K562 (cell line): Measurements from ENCODE around the gene SH3RF1. TPM values are rescaled to one million over a fixed set of nuclear protein-coding genes. Genes with fewer than 3 reads are reported as not detected.

Experiments used
- ATAC-seq: fragments of 200-7000 bp; cut with Tn5 transposase; 3 replicates; pipeline ENCODE4 v1.9.1; 2020; ENCODE audit warnings: moderate library complexity
- BruUV-seq: library from RNA; stranded (reverse); fragments of 400-500 nt; replicated peaks from 2 replicates; lab custom pipeline; 2021; lab: Mats Ljungman, UMichigan
- CTCF ChIA-PET: fragments of 300-600 bp; formaldehyde crosslinking; extraction: SDS; loops from one replicate; lab custom pipeline; 2021; ENCODE audit warnings: low intra/inter-chr PET ratio; lab: Yijun Ruan, JAX
- POLR2A ChIA-PET: fragments of 300-600, 350-650 bp; sonication (Branson Sonifier 250); formaldehyde crosslinking; extraction: SDS; loops from one replicate; lab custom pipeline; 2021; ENCODE audit warnings: antibody characterized with exemption, inconsistent platforms; lab: Yijun Ruan, JAX
- DNase-seq, 4 experiments: peaks; one replicate each; pipeline versions ENCODE4 v3.0.0 to v3.0.0-alpha.2; 2011 to 2018; ENCODE audit warnings: low spot score in 3 of 4, mixed read lengths in 3 of 4; ENCODE audit errors: extremely low read depth in 1 of 4
- FAIRE-seq: peaks from 2 replicates; lab custom pipeline; 2011; peaks lifted over from hg19 to GRCh38; lab: Jason Lieb, UNC
- H2AFZ ChIP-seq: 2 replicates; pipeline ENCODE4 v1.6.0; 2011; ENCODE audit warnings: low read depth, low read length, control low read depth, inconsistent platforms
- H3K27ac ChIP-seq: fragments of 200-600 bp; 3 replicates; pipeline ENCODE4 v1.8.0; 2011; ENCODE audit warnings: low read depth, mild to moderate bottlenecking, control low read depth, inconsistent platforms, low read length, moderate library complexity, mixed read lengths; ENCODE audit errors: extremely low read depth
- H3K27me3 ChIP-seq, 2 experiments: fragments of 300-600 bp in 1 of 2; 2 replicates in 1 of 2; 3 replicates in 1 of 2; pipeline versions ENCODE4 v1.6.0 to v1.8.0; 2011; ENCODE audit warnings: inconsistent platforms in 2 of 2, low read length in 2 of 2, mild to moderate bottlenecking in 1 of 2, mixed read lengths in 1 of 2, moderate library complexity in 1 of 2; ENCODE audit not compliant: control insufficient read depth in 2 of 2, insufficient read depth in 2 of 2
- H3K36me3 ChIP-seq: fragments of 300-600 bp; 3 replicates; pipeline ENCODE4 v1.8.0; 2011; ENCODE audit warnings: mild to moderate bottlenecking, low read length, inconsistent platforms; ENCODE audit not compliant: control insufficient read depth, insufficient read depth
- H3K4me1 ChIP-seq, 2 experiments: fragments of 200-600 bp in 1 of 2; replicated peaks in 1 of 2; 2 replicates in 1 of 2; 3 replicates in 1 of 2; pipeline versions ENCODE4 v1.5.1 to v1.8.0; 2011; ENCODE audit warnings: inconsistent platforms in 2 of 2, low read length in 2 of 2, mild to moderate bottlenecking in 1 of 2, mixed read lengths in 1 of 2, moderate library complexity in 1 of 2; ENCODE audit not compliant: control insufficient read depth in 2 of 2, insufficient read depth in 2 of 2
- H3K4me2 ChIP-seq: 2 replicates; pipeline ENCODE4 v1.6.1; 2011; ENCODE audit warnings: low read length, control low read depth, inconsistent platforms, mixed read lengths; ENCODE audit not compliant: insufficient read depth
- H3K4me3 ChIP-seq: fragments of 200-600 bp; sonication (generic), shearing (Covaris generic); 2 replicates; pipeline ENCODE4 v1.5.1; 2016; ENCODE audit warnings: control low read depth, inconsistent platforms
- H3K79me2 ChIP-seq: fragments of 200-600 bp; 3 replicates; pipeline ENCODE4 v1.8.0; 2011; ENCODE audit warnings: low read length, inconsistent platforms; ENCODE audit not compliant: control insufficient read depth, insufficient read depth
- H3K9ac ChIP-seq, 2 experiments: 2 replicates each; pipeline versions ENCODE4 v1.6.0 to v1.6.1; 2011; ENCODE audit warnings: low read depth in 2 of 2, low read length in 2 of 2, control low read depth in 1 of 2, inconsistent platforms in 1 of 2, mild to moderate bottlenecking in 1 of 2, mixed read lengths in 1 of 2; ENCODE audit not compliant: insufficient read depth in 1 of 2
- H3K9me1 ChIP-seq: one replicate; pipeline ENCODE4 v1.6.0; 2011; ENCODE audit warnings: inconsistent platforms, mild to moderate bottlenecking, low read length, moderate library complexity; ENCODE audit not compliant: control insufficient read depth, insufficient read depth
- H3K9me3 ChIP-seq: replicated peaks from 2 replicates; pipeline ENCODE4 v1.5.1; 2011; ENCODE audit warnings: low read depth, low read length, inconsistent platforms; ENCODE audit not compliant: control insufficient read depth, insufficient read depth
- H4K20me1 ChIP-seq: replicated peaks from 2 replicates; pipeline ENCODE4 v1.6.1; 2011; ENCODE audit warnings: low read length, inconsistent platforms, mixed read lengths; ENCODE audit not compliant: control insufficient read depth, insufficient read depth
- CHCHD3 ChIP-seq: fragments of 250-450 bp; sonication (Bioruptor Pico); IDR thresholded peaks from 2 replicates; pipeline ENCODE4 v2.1.2; 2022; ENCODE audit warnings: mild to moderate bottlenecking
- CREB1 ChIP-seq, 2 experiments: sonication (generic) in 1 of 2; formaldehyde crosslinking in 1 of 2; IDR thresholded peaks; 2 replicates each; pipeline versions ENCODE4 v1.6.1 to v1.8.0; 2012 to 2022; ENCODE audit warnings: inconsistent platforms in 1 of 2, mild to moderate bottlenecking in 1 of 2, missing genetic modification reagents in 1 of 2, moderate library complexity in 1 of 2
- KLF16 ChIP-seq: IDR thresholded peaks from 2 replicates; pipeline ENCODE4 v1.6.1; 2016; ENCODE audit warnings: antibody characterized with exemption
- MTA2 ChIP-seq: fragments of 450-650 bp; IDR thresholded peaks from 2 replicates; pipeline ENCODE4 v1.6.1; 2016; ENCODE audit warnings: low read depth
- ZNF699 ChIP-seq: fragments of 250-450 bp; sonication (Bioruptor Pico); IDR thresholded peaks from 2 replicates; pipeline ENCODE4 v1.8.0; 2021; ENCODE audit warnings: mild to moderate bottlenecking, moderate library complexity; ENCODE audit not compliant: insufficient replicate concordance
- WGBS: fragments of 100-300 bp; shearing (Covaris generic); methylation state at CpG from one replicate; pipeline ENCODE4 v1.1.6; 2016; ENCODE audit warnings: low coverage, mixed read lengths; ENCODE audit not compliant: insufficient coverage; ENCODE audit errors: missing lambda C conversion rate; 5-methylcytosine and 5-hydroxymethylcytosine counted together
- in situ Hi-C: fragments of 300-500 bp; cut with MboI; formaldehyde crosslinking; loops from 4 replicates; pipeline ENCODE4 v1.15.0; 2018; ENCODE audit warnings: inconsistent platforms, mixed read lengths
- intact Hi-C: fragments of 100-400 bp; cut with micrococcal nuclease; formaldehyde crosslinking; loops from 2 replicates; pipeline ENCODE4 v1.14.2; 2022
- polyA plus RNA-seq, 8 experiments: library from polyadenylated mRNA; depleted of rRNA in 4 of 8; stranded (reverse) in 5 of 8; unstranded in 3 of 8; fragments of >200 nt; fragmentation: Nextera tagmentation in 2 of 8; fragmentation: Illumina TruSeq in 1 of 8; extraction: Ambion mirVana in 2 of 8; extraction: Trizol in 1 of 8; gene quantifications; 2 replicates each; pipeline versions ENCODE4 v1.2.1 to v1.2.3, GENCODE V29; 2011 to 2014; ENCODE audit warnings: inconsistent platforms in 1 of 8, missing spikeins in 1 of 8
- total RNA-seq, 7 experiments: library from RNA; depleted of rRNA in 6 of 7; stranded (reverse); fragments of >200 nt in 6 of 7; fragmentation: Illumina TruSeq in 2 of 7; extraction: Trizol in 2 of 7; gene quantifications; 2 replicates each; pipeline versions ENCODE4 v1.2.1 to v1.2.3, GENCODE V29; 2011 to 2021; ENCODE audit warnings: low replicate concordance in 1 of 7
- TF ChIP-seq, protein P1 (sequence below): sonication (generic); formaldehyde crosslinking; IDR thresholded peaks from 2 replicates; pipeline ENCODE4 v1.8.0; 2022; ENCODE audit warnings: mild to moderate bottlenecking, missing genetic modification reagents
- TF ChIP-seq, protein P2 (sequence below): fragments of 250-450 bp; sonication (Bioruptor Pico); IDR thresholded peaks from 2 replicates; pipeline ENCODE4 v1.8.0; 2021; ENCODE audit warnings: borderline replicate concordance, mild to moderate bottlenecking, moderate library complexity; ENCODE audit not compliant: poor library complexity, severe bottlenecking

SH3RF1 gene
- total and polyA plus RNA-seq, 9 of the 15 experiments (the other 6 are each of a cell fraction or from before 2014, with no cell fraction given): 0.04 to 0.16 (median 0.11) TPM; not detected in 6

DNA sequence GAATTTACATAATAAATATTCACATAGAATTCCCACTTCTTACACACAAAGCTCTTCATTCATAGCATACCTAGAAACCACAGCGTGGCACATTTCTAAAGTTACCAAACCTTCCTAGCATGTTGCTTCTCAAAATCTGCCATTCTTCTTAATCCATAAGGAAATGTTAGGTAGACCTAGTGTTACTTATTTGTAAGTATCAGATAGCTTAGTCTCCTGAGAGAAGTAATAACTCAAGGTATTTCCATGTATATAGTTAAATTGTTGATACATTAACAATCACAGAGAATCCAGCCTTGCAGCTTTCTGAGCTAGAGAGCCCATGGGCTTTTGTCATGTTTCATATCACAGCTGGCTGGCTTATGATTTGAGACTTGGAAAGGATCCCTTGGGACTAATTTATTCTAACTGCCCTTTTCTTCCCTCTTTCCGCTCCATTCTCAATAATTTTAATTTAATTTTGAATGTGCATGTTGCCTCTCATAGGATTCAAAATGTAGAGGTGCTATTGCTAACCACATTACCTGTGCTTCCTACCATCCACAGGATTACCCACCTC lies 17.6 kb downstream of the SH3RF1 start:
- H3K27me3 ChIP-seq: no peaks in the 10 kb centered on the region
- POLR2A ChIA-PET: no interaction called here
- DNase-seq (no peak), FAIRE-seq (no peak), ATAC-seq (no peak)
- H3K9me3 ChIP-seq: no peaks in the 10 kb centered on the region
- 0% methylated on average over 2 of the region's 2 CpGs for WGBS
- H3K4me3 ChIP-seq: no peak overlapping the region
- no TSS peak for BruUV-seq
- no peaks in the 10 kb centered on the region for H3K79me2 ChIP-seq
- intact Hi-C loops (no loop called here), in situ Hi-C loops (no loop called here)
- no peak overlapping the region for H3K4me2 ChIP-seq
- H3K36me3 ChIP-seq: no peaks in the 10 kb centered on the region
- H3K27ac ChIP-seq: no peak overlapping the region
- H3K9me1 ChIP-seq: no peaks in the 10 kb centered on the region
- H3K4me1 ChIP-seq: no peaks in the 10 kb centered on the region
- no peak overlapping the region for H3K9ac ChIP-seq
- no peaks in the 10 kb centered on the region for H4K20me1 ChIP-seq
- H2AFZ ChIP-seq: no peak overlapping the region
- CTCF ChIA-PET: no interaction called here
- TF ChIP-seq MTA2 (no peak), ZNF699 (CRISPR knock-in tag) (no peak), KLF16 (no peak), CHCHD3 (CRISPR knock-in tag) (no peak), CREB1 (IDR thresholded peaks at IDR 0.05) (no peak), CREB1 (CRISPR knock-in tag; IDR thresholded peaks at IDR 0.05) (no peak)
- TF ChIP-seq, protein P1, sequence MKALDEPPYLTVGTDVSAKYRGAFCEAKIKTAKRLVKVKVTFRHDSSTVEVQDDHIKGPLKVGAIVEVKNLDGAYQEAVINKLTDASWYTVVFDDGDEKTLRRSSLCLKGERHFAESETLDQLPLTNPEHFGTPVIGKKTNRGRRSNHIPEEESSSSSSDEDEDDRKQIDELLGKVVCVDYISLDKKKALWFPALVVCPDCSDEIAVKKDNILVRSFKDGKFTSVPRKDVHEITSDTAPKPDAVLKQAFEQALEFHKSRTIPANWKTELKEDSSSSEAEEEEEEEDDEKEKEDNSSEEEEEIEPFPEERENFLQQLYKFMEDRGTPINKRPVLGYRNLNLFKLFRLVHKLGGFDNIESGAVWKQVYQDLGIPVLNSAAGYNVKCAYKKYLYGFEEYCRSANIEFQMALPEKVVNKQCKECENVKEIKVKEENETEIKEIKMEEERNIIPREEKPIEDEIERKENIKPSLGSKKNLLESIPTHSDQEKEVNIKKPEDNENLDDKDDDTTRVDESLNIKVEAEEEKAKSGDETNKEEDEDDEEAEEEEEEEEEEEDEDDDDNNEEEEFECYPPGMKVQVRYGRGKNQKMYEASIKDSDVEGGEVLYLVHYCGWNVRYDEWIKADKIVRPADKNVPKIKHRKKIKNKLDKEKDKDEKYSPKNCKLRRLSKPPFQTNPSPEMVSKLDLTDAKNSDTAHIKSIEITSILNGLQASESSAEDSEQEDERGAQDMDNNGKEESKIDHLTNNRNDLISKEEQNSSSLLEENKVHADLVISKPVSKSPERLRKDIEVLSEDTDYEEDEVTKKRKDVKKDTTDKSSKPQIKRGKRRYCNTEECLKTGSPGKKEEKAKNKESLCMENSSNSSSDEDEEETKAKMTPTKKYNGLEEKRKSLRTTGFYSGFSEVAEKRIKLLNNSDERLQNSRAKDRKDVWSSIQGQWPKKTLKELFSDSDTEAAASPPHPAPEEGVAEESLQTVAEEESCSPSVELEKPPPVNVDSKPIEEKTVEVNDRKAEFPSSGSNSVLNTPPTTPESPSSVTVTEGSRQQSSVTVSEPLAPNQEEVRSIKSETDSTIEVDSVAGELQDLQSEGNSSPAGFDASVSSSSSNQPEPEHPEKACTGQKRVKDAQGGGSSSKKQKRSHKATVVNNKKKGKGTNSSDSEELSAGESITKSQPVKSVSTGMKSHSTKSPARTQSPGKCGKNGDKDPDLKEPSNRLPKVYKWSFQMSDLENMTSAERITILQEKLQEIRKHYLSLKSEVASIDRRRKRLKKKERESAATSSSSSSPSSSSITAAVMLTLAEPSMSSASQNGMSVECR (CRISPR knock-in tag): no peak
- TF ChIP-seq, protein P2, sequence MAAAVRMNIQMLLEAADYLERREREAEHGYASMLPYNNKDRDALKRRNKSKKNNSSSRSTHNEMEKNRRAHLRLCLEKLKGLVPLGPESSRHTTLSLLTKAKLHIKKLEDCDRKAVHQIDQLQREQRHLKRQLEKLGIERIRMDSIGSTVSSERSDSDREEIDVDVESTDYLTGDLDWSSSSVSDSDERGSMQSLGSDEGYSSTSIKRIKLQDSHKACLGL (CRISPR knock-in tag): no peak
